GM12892 (cell line): Measurements from ENCODE around the gene TADA2A. TPM values are rescaled to one million over a fixed set of nuclear protein-coding genes. Genes with fewer than 3 reads are reported as not detected.
A peak's percentile ranks its signal among the peaks of the same experiment; 100 is the strongest.

ENCODE experiments used
- DNase-seq: peaks from one replicate; pipeline ENCODE4 v3.0.0; 2011; ENCODE audit not compliant: insufficient read length
- FAIRE-seq: peaks from 2 replicates; lab custom pipeline; 2011; peaks lifted over from hg19 to GRCh38; lab: Jason Lieb, UNC
- POLR2A ChIP-seq: IDR thresholded peaks from 2 replicates; pipeline ENCODE4 v1.6.1; 2011; ENCODE audit warnings: low read depth, low read length, control low read depth
- POLR2AphosphoS5 ChIP-seq: IDR thresholded peaks from 2 replicates; pipeline ENCODE4 v1.6.1; 2011; ENCODE audit warnings: low read depth, low read length, control low read depth
- TAF1 ChIP-seq: IDR thresholded peaks from 2 replicates; pipeline ENCODE4 v1.6.1; 2011; ENCODE audit warnings: low read depth, mild to moderate bottlenecking, control low read depth, low read length, borderline replicate concordance
- polyA plus RNA-seq: library from polyadenylated mRNA; unstranded; fragments of >200 nt; gene quantifications from one replicate; pipeline ENCODE4 v1.2.1, GENCODE V29; 2012; ENCODE audit warnings: missing spikeins, inconsistent platforms; ENCODE audit not compliant: missing spikeins

Gene TADA2A
- polyA plus RNA-seq = 18.4 TPM

DNA sequence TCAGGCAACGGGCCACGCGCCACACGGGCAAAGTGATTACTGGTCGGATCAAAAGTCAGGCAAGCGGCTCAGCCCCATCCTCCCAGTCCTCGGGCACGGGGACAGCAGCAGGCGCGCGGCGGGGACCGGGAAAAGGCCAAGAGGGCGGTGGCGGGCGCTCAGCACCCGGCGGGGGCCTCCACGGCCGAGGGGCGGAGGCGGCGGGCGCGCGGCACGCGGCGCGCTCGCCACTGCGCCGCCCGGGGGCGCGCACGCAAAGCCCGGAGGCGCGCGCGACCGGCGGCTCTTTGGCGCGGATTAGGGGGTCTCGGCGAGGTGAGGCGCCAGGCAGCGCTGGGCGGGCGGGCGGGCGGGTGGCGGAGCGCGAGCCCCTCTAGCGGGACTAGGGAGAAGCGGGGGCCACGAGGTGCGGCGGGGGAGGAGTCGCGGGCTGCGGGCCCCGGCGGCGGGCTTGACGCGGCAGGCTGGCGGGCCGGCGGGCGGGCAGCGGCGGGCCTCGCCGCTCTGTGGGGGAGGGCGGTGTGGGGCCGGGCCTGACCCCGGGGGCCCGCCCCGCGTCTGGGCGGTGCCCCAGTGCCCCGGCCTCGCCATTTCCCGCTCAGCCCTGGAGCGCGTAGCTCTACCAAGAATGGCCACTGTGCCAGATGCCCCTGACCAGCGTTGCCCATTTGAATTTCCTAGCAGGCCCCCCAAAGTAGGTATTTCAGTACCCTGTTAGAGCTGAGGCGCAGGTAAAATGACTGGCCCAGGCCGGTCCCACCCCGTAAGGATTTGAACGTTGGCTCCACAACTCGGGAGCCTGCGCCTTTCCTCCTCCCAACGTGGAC lies at the start of gene TADA2A, which contains the start of gene ACACA:
Gene TADA2A (plus strand): TSS at position 252 of the 827 bp plus-strand sequence. CDS start 4,480 bp downstream, outside the sequence.
Gene ACACA (minus strand): TSS at position 202 of the 827 bp plus-strand sequence. CDS start 537 bp downstream, outside the sequence.
- no peak for FAIRE-seq
- TF ChIP-seq POLR2A (peak; percentile 79; the same call in 1 of the 2 replicates), POLR2AphosphoS5 (peak; percentile 76), TAF1 (peak; percentile 65)
- peak; percentile 93 for DNase-seq

GRCh38 chr17:37358098-37358829 lies 48.4 kb upstream of the TADA2A start:
- FAIRE-seq (no peak), DNase-seq (peak; percentile 36)
- TF ChIP-seq TAF1 (no peak), POLR2A (no peak), POLR2AphosphoS5 (no peak)

DNA sequence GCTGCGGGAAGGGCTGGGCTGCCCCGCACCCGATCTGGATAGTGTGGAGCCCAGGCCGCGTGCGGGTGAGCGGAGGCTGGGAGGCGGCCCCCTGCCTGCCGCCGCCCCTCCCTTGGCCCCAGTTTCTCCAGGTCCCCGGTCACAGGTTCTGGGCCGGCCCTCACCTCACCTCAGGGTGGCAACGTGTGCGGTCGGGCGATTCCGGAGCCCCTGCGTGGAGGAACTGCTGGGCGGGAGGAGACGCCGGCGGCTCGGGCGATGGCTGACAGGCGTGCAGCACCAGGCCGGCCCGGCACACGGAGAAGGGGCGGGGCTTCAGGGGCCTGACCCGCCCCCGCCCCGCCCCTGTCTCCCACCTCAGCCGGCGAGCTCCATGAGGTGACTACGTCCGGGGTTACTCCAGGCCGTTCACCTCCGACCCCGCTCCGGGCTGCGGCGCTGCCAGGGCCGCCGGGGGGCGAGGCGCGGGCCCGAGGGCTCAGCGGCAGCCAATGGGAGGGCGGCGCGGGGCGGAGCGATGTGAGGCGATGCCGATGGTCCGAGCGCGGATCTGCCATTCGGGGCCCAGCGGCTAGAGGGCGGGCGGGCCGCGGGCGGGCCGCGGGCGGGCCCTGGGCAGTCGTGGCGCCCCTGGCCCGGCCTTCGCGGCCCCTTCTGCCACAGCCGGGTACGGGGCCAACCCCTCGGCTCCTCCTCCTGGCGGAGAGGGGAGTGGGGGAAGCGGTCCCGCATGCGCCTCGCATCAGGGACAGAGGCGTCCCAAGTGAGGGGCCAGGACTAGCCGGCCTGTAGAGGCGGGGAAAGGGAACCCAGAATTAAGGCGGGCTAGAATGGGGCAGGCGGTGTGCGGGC lies 47.6 kb upstream of the TADA2A start:
- FAIRE-seq (no peak), DNase-seq (peak; percentile 95)
- TF ChIP-seq POLR2AphosphoS5 (no peak; the same call in 1 of the 2 replicates), POLR2A (peak; percentile 58; the same call in 1 of the 2 replicates), TAF1 (peak; percentile 49)

DNA sequence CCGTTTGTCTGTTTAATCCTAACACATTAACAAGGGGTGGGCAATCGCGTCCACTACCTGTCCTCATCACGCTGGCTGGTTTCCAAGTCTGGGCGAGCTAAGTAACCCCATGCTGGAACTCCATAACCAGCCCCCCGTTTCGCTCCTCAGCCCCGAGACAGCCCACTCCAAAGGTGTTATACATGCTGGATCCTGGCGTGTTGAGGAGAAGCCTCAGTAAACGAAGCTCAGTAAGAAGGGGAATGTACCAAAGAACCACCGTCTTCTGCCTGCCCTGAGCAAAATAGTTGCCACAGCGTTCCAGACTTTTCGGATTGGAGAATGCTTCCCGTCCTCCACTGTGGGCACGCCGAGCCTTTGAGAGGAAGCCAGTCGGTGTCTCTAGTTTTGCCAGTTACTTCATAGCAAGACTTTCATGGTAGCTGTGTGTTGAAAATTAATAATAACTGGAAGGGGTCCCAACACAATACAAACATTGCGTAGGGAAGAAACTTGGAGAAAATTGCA lies 47.0 kb upstream of the TADA2A start:
- DNase-seq (no peak), FAIRE-seq (no peak)
- TF ChIP-seq POLR2A (no peak), POLR2AphosphoS5 (no peak), TAF1 (no peak)

GRCh38 chr17:37360632-37361031 lies 46.1 kb upstream of the TADA2A start:
- TF ChIP-seq TAF1 (no peak), POLR2AphosphoS5 (no peak), POLR2A (no peak)
- FAIRE-seq (no peak), DNase-seq (no peak)

DNA sequence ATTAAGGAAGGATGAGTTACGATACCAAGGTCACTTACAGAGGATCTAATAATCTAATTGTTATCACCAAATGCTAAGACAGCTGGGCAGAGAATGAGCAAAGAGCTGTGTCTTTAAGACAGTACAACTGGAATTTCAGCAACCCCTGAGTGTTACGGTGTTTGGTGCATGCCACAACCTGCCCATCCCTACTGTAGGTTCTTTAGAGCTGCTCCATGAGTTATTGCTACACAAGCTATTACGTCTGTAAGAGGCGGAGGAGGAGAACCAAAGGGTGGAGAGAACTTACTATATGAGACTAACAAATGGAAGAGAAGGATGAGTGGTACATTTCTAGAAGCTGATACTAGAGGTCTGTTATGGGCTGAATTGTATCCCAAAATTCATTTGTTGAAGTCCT lies 45.1 kb upstream of the TADA2A start:
- no peak for TF ChIP-seq TAF1
- no peak for TF ChIP-seq POLR2A
- TF ChIP-seq POLR2AphosphoS5 = no peak
- FAIRE-seq (no peak), DNase-seq (no peak)

GRCh38 chr17:37365589-37365988 lies 41.1 kb upstream of the TADA2A start:
- no peak for DNase-seq
- no peak for FAIRE-seq
- TF ChIP-seq TAF1 (no peak), POLR2AphosphoS5 (no peak), POLR2A (no peak)

DNA sequence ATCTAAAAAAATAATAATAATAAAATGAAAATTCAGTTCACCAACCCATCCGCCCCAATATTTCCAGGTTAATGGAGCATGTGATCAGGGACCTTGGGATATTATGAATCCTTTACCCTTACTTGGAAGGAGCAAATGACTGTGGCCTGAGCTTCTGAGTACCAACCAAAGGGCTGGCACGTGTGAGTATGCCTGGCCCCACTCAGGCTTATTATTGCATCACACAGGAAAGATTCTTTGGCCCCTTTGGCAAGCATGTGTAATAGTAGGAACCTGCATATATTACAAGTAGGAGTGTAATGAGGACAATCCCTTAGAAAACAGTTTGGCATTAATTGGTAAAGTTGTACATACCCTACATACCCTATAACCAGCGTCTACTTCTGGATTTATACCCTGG lies 38.1 kb upstream of the TADA2A start:
- FAIRE-seq = no peak
- DNase-seq = no peak
- TF ChIP-seq POLR2AphosphoS5 (no peak), TAF1 (no peak)

- DNase-seq (peak; percentile 50), FAIRE-seq (no peak)
- TF ChIP-seq POLR2A (no peak), POLR2AphosphoS5 (no peak), TAF1 (no peak)
These were observed 33.0 kb upstream of the TADA2A start for GRCh38 chr17:37373530-37374159.

DNA sequence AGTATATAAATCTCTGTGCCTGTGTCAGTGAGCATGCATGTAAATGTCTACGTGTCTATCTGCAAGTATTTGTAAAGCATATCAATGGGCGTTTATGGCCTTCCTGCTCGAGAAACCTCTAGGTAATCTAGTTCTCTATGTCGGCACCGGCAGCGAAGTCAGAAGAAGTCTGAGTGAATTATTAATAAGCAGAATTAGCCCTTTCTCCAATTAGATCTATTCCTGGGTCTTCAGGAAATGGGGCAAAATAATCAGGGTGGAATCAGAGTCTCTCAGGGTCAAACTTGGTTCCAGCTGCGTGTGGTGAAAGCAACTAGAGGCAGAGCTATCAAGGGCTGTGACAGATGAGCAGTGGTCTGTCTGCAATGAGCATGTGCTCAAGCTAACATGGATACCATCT lies 31.0 kb upstream of the TADA2A start, which contains the start of gene C17orf78:
Gene C17orf78 (plus strand): TSS at position 280 of the 400 bp plus-strand sequence. CDS start 108 bp downstream, at position 388.
- FAIRE-seq = no peak
- no peak for DNase-seq
- TF ChIP-seq POLR2A = no peak
- TF ChIP-seq POLR2AphosphoS5 = no peak
- no peak for TF ChIP-seq TAF1
